HCT116 (cell line): Measurements from ENCODE around the gene CLCN5. TPM values are rescaled to one million over a fixed set of nuclear protein-coding genes. Genes with fewer than 3 reads are reported as not detected.

Source experiments
- ATAC-seq: fragments of 200-7000 bp; cut with Tn5 transposase; 2 replicates; pipeline ENCODE4 v1.9.1; 2020; ENCODE audit warnings: mild to moderate bottlenecking, moderate library complexity
- BruUV-seq: library from RNA; stranded (reverse); fragments of 400-500 nt; replicated peaks from 2 replicates; lab custom pipeline; 2021; lab: Mats Ljungman, UMichigan
- CTCF ChIA-PET: fragments of 300-600 bp; sonication (Branson Sonifier 250); formaldehyde crosslinking; loops from one replicate; lab custom pipeline; 2021; ENCODE audit warnings: antibody characterized with exemption; lab: Charles Lee
- POLR2A ChIA-PET: fragments of 300-600, 350-600 bp; sonication (Branson Sonifier 250); formaldehyde crosslinking; loops from one replicate; lab custom pipeline; 2021; ENCODE audit warnings: antibody characterized with exemption; lab: Charles Lee
- RAD21 ChIA-PET, 2 experiments: fragments of 300-600 bp; sonication (Branson Sonifier 250); formaldehyde crosslinking; loops; one replicate each; lab custom pipeline; 2023; ENCODE audit warnings: low total read pairs in 2 of 2; ENCODE audit not compliant: uncharacterized antibody in 2 of 2, unreplicated experiment in 2 of 2, low non-redundant PET in 1 of 2; lab: Charles Lee
- DNase-seq: peaks from one replicate; pipeline ENCODE4 v3.0.0-alpha.2; 2010; ENCODE audit warnings: low read depth, low spot score
- H2AFZ ChIP-seq: fragments of 200-600 bp; shearing (Covaris generic), sonication (generic); 2 replicates; pipeline ENCODE4 v1.6.1; 2017; ENCODE audit warnings: low read depth, mixed run types, mixed read lengths, antibody characterized with exemption, low read length; ENCODE audit not compliant: poor library complexity, severe bottlenecking
- H3K27ac ChIP-seq: 2 replicates; pipeline ENCODE4 v1.5.1; 2012; ENCODE audit warnings: low read depth, low read length
- H3K27me3 ChIP-seq: fragments of 200-600 bp; sonication (generic); 2 replicates; pipeline ENCODE4 v1.6.1; 2016; ENCODE audit warnings: mixed run types, low read length, mixed read lengths; ENCODE audit not compliant: insufficient read depth
- H3K36me3 ChIP-seq, 2 experiments: fragments of 200-500 bp in 1 of 2; fragments of 200-600 bp in 1 of 2; sonication (Bioruptor generic) in 1 of 2; sonication (generic) in 1 of 2; 2 replicates each; pipeline versions ENCODE4 v1.5.1 to v1.6.1; 2014 to 2016; ENCODE audit warnings: low read length in 2 of 2, inconsistent platforms in 1 of 2, mixed read lengths in 1 of 2, mixed run types in 1 of 2; ENCODE audit not compliant: insufficient read depth in 2 of 2, control insufficient read depth in 1 of 2
- H3K4me1 ChIP-seq, 2 experiments: fragments of 200-600 bp in 1 of 2; sonication (generic) in 1 of 2; 2 replicates each; pipeline versions ENCODE4 v1.5.1 to v1.6.1; 2012 to 2017; ENCODE audit warnings: low read length in 2 of 2, inconsistent platforms in 1 of 2, mild to moderate bottlenecking in 1 of 2, mixed read lengths in 1 of 2, mixed run types in 1 of 2, moderate library complexity in 1 of 2; ENCODE audit not compliant: insufficient read depth in 2 of 2, control insufficient read depth in 1 of 2
- H3K4me2 ChIP-seq: fragments of 200-600 bp; sonication (generic); 2 replicates; pipeline ENCODE4 v1.6.1; 2017; ENCODE audit warnings: mixed run types, low read length, mixed read lengths
- H3K4me3 ChIP-seq, 2 experiments: fragments of 200-600 bp in 1 of 2; sonication (generic) in 1 of 2; replicated peaks in 1 of 2; 2 replicates each; pipeline ENCODE4 v1.5.1; 2011 to 2016; ENCODE audit warnings: low read length in 2 of 2, control low read depth in 1 of 2, low read depth in 1 of 2, mild to moderate bottlenecking in 1 of 2, mixed read lengths in 1 of 2, mixed run types in 1 of 2
- H3K79me2 ChIP-seq: fragments of 200-600 bp; sonication (generic); 2 replicates; pipeline ENCODE4 v1.6.1; 2017; ENCODE audit warnings: mild to moderate bottlenecking, mixed run types, low read length, moderate library complexity, mixed read lengths; ENCODE audit not compliant: insufficient read depth
- H3K9ac ChIP-seq: fragments of 200-600 bp; sonication (generic); 2 replicates; pipeline ENCODE4 v1.6.1; 2016; ENCODE audit warnings: low read length, mixed read lengths
- H3K9me2 ChIP-seq: fragments of 200-600 bp; sonication (generic), shearing (Covaris generic); 2 replicates; pipeline ENCODE4 v1.6.1; 2017; ENCODE audit warnings: mixed run types, mild to moderate bottlenecking, moderate library complexity; ENCODE audit not compliant: insufficient read depth
- H3K9me3 ChIP-seq, 2 experiments: fragments of 200-500 bp in 1 of 2; fragments of 200-600 bp in 1 of 2; sonication (Bioruptor generic) in 1 of 2; sonication (generic) in 1 of 2; 2 replicates each; pipeline ENCODE4 v1.6.1; 2014 to 2017; ENCODE audit warnings: low read length in 2 of 2, mixed read lengths in 2 of 2, inconsistent platforms in 1 of 2, low read depth in 1 of 2, mild to moderate bottlenecking in 1 of 2, mixed run types in 1 of 2, moderate library complexity in 1 of 2; ENCODE audit not compliant: control insufficient read depth in 1 of 2, insufficient read depth in 1 of 2
- H4K20me1 ChIP-seq: fragments of 200-600 bp; sonication (generic), shearing (Covaris generic); 2 replicates; pipeline ENCODE4 v1.6.1; 2017; ENCODE audit warnings: mixed run types, mild to moderate bottlenecking, moderate library complexity; ENCODE audit not compliant: insufficient read depth
- ATF3 ChIP-seq: IDR thresholded peaks from 2 replicates; pipeline ENCODE4 v1.6.1; 2012
- CBX3 ChIP-seq: IDR thresholded peaks from 2 replicates; pipeline ENCODE4 v1.6.1; 2012; ENCODE audit warnings: low read depth
- CTCF ChIP-seq, 3 experiments: fragments of 200-600 bp in 1 of 3; sonication (generic) in 1 of 3; IDR thresholded peaks in 2 of 3; conservative IDR thresholded peaks in 1 of 3; 2 replicates each; pipeline ENCODE4 v1.5.1; 2012 to 2017; ENCODE audit warnings: low read depth in 2 of 3, low read length in 2 of 3, antibody characterized with exemption in 1 of 3, borderline replicate concordance in 1 of 3, control low read depth in 1 of 3, mild to moderate bottlenecking in 1 of 3, mixed read lengths in 1 of 3, mixed run types in 1 of 3, moderate library complexity in 1 of 3; ENCODE audit not compliant: insufficient read depth in 1 of 3
- EGR1 ChIP-seq: IDR thresholded peaks from 2 replicates; pipeline ENCODE4 v1.6.1; 2012; ENCODE audit warnings: low read depth
- EZH2phosphoT487 ChIP-seq: fragments of 200-600 bp; IDR thresholded peaks from 2 replicates; pipeline ENCODE4 v1.6.1; 2018; ENCODE audit warnings: antibody characterized with exemption, borderline replicate concordance
- MAX ChIP-seq: IDR thresholded peaks from 2 replicates; pipeline ENCODE4 v1.6.1; 2012
- POLR2A ChIP-seq: IDR thresholded peaks from 2 replicates; pipeline ENCODE4 v1.7.0; 2011; ENCODE audit warnings: borderline replicate concordance; ENCODE audit not compliant: insufficient read depth, insufficient read length; ENCODE audit errors: extremely low read depth
- POLR2AphosphoS5 ChIP-seq: IDR thresholded peaks from 2 replicates; pipeline ENCODE4 v1.6.1; 2011; ENCODE audit warnings: mild to moderate bottlenecking, low read depth, low read length, moderate library complexity
- RAD21 ChIP-seq: IDR thresholded peaks from 2 replicates; pipeline ENCODE4 v1.6.1; 2012; ENCODE audit warnings: low read depth, mild to moderate bottlenecking
- REST ChIP-seq: IDR thresholded peaks from 2 replicates; pipeline ENCODE4 v1.6.1; 2012; ENCODE audit warnings: low read depth
- SIN3A ChIP-seq: IDR thresholded peaks from 2 replicates; pipeline ENCODE4 v1.6.1; 2012; ENCODE audit warnings: low read depth
- TCF7L2 ChIP-seq: IDR thresholded peaks from 2 replicates; pipeline ENCODE4 v1.7.0; 2011; ENCODE audit warnings: borderline replicate concordance, inconsistent platforms; ENCODE audit not compliant: insufficient read depth, insufficient read length; ENCODE audit errors: extremely low read depth
- YY1 ChIP-seq: IDR thresholded peaks from 2 replicates; pipeline ENCODE4 v1.6.1; 2011; ENCODE audit warnings: low read length, low read depth, moderate library complexity, mild to moderate bottlenecking; ENCODE audit not compliant: insufficient replicate concordance; ENCODE audit errors: extremely low read depth
- ZBTB33 ChIP-seq: IDR thresholded peaks from 2 replicates; pipeline ENCODE4 v1.6.1; 2011; ENCODE audit warnings: mild to moderate bottlenecking, low read length, moderate library complexity; ENCODE audit not compliant: insufficient replicate concordance; ENCODE audit errors: extremely low read depth
- ZFX ChIP-seq: fragments of 450-650 bp; IDR thresholded peaks from 2 replicates; pipeline ENCODE4 v1.6.1; 2017
- ZNF274 ChIP-seq: fragments of 200-500 bp; sonication (Bioruptor generic); IDR thresholded peaks from 2 replicates; pipeline ENCODE4 v1.6.1; 2014; ENCODE audit warnings: mild to moderate bottlenecking, low read depth, low read length, inconsistent platforms
- intact Hi-C: fragments of 100-400 bp; cut with micrococcal nuclease; formaldehyde crosslinking; loops from 2 replicates; pipeline ENCODE4 v1.10.0; 2022
- total RNA-seq: library from RNA; stranded (reverse); gene quantifications from one replicate; pipeline ENCODE4 v1.2.1, GENCODE V29; 2021; ENCODE audit not compliant: unreplicated experiment

The CLCN5 gene
- total RNA-seq, 1 experiment from 2014 or later = 6.1 TPM

GRCh38 chrX:49972328-49972860 lies 50.0 kb downstream of the CLCN5 start:
- H4K20me1 ChIP-seq = no peaks in the 10 kb centered on the region
- H3K4me1 ChIP-seq = no peaks in the 10 kb centered on the region
- CTCF ChIA-PET = no interaction called here
- no peak overlapping the region for H2AFZ ChIP-seq
- TF ChIP-seq MAX = no peak
- no peak for TF ChIP-seq POLR2AphosphoS5
- TF ChIP-seq ZNF274 = no peak
- TF ChIP-seq ZFX = no peak
- TF ChIP-seq SIN3A = no peak
- TF ChIP-seq POLR2A = no peak
- no peak for TF ChIP-seq EGR1
- TF ChIP-seq REST = no peak
- TF ChIP-seq EZH2phosphoT487 = no peak
- TF ChIP-seq CBX3 = no peak
- no peak for TF ChIP-seq ZBTB33
- no peak for TF ChIP-seq RAD21
- TF ChIP-seq ATF3 = no peak
- TF ChIP-seq CTCF (IDR thresholded peaks at IDR 0.05 in 2 of 3, conservative IDR thresholded peaks at IDR 0.05 in 1 of 3; ENCODE audit: borderline replicate concordance in 1 of 3, insufficient read depth in 1 of 3, low read depth in 2 of 3, low read length in 2 of 3) = no peak
- no peak for TF ChIP-seq TCF7L2
- TF ChIP-seq YY1 = no peak
- TF ChIP-seq, all 23 proteins: peak for 0
- ATAC-seq = no peak
- no peak overlapping the region for H3K4me2 ChIP-seq
- ChIA-PET POLR2A (no interaction called here), RAD21 (no interaction called here)
- BruUV-seq = no TSS peak
- H3K36me3 ChIP-seq = no peaks in the 10 kb centered on the region
- H3K9ac ChIP-seq = no peak overlapping the region
- H3K9me3 ChIP-seq = no peaks in the 10 kb centered on the region
- no peak overlapping the region for H3K4me3 ChIP-seq
- no peaks in the 10 kb centered on the region for H3K9me2 ChIP-seq
- H3K79me2 ChIP-seq = no peaks in the 10 kb centered on the region
- no peak overlapping the region for H3K27ac ChIP-seq
- H3K27me3 ChIP-seq = no peaks in the 10 kb centered on the region
- intact Hi-C loops = no loop called here
- DNase-seq = no peak
